ACC112 (cell line): Measurements from ENCODE around the gene KIF26B.

ENCODE experiments used
- H2AFZ ChIP-seq: fragments of 200-600 bp; sonication (generic); one replicate; pipeline ENCODE4 v1.6.0; 2017; ENCODE audit warnings: antibody characterized with exemption, low read length; ENCODE audit not compliant: unreplicated experiment
- H3K27ac ChIP-seq: fragments of 200-600 bp; sonication (generic); 2 replicates; pipeline ENCODE4 v1.5.1; 2014; ENCODE audit warnings: low read depth, mild to moderate bottlenecking, antibody characterized with exemption, low read length, moderate library complexity
- H3K27me3 ChIP-seq: fragments of 200-600 bp; sonication (generic); 2 replicates; pipeline ENCODE4 v1.6.1; 2014; ENCODE audit warnings: mild to moderate bottlenecking, antibody characterized with exemption, low read length, moderate library complexity, mixed read lengths; ENCODE audit not compliant: insufficient read depth
- H3K36me3 ChIP-seq: fragments of 200-600 bp; sonication (generic); 2 replicates; pipeline ENCODE4 v1.6.1; 2016; ENCODE audit warnings: mild to moderate bottlenecking, antibody characterized with exemption, low read length, moderate library complexity, mixed read lengths; ENCODE audit not compliant: insufficient read depth
- H3K4me1 ChIP-seq: fragments of 200-600 bp; sonication (generic); one replicate; pipeline ENCODE4 v1.6.1; 2016; ENCODE audit warnings: low read length, mixed read lengths; ENCODE audit not compliant: insufficient read depth, unreplicated experiment, control insufficient read depth
- H3K4me3 ChIP-seq: fragments of 200-600 bp; sonication (generic); 2 replicates; pipeline ENCODE4 v1.5.1; 2014; ENCODE audit warnings: mild to moderate bottlenecking, low read depth, low read length
- H3K79me2 ChIP-seq: fragments of 200-600 bp; sonication (generic); one replicate; pipeline ENCODE4 v1.6.0; 2016; ENCODE audit warnings: low read length; ENCODE audit not compliant: control insufficient read depth, unreplicated experiment, insufficient read depth

Gene KIF26B

DNA sequence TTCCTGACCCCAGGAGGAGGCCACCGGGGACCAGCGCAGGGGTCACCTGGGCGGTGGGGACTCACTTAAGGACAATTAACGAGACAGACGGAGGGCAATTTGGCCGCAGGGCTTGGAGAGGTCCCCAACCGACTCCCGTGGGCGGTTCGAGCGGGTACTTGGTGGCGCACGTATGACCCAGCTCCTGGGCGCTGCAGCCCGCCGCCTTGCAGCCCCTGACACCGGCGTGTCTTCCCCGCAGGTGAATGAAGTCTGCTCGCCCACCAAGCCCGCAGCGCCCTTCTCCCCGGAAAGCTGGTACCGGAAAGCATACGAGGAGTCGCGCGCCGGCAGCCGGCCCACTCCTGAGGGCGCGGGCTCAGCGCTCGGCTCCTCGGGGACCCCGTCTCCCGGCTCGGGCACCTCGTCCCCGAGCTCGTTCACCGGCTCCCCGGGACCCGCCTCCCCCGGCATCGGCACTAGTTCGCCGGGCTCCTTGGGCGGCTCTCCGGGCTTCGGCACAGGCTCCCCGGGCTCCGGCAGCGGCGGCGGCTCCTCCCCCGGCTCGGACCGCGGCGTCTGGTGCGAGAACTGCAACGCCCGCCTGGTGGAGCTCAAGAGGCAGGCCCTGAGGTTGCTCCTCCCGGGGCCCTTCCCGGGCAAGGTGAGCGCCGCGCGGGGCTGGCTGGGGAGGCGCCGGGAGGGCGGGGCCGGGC is 1.4 kb downstream of the KIF26B start:
- Histone ChIP-seq H3K36me3 (no peaks in the 10 kb centered on the region), H3K27ac (no peak overlapping the region), H2AFZ (peak overlapping the region; percentile 82), H3K27me3 (peaks cover 68% of the 10 kb centered on the region), H3K4me3 (peak overlapping the region; percentile 80), H3K79me2 (no peaks in the 10 kb centered on the region), H3K4me1 (no peaks in the 10 kb centered on the region)

DNA sequence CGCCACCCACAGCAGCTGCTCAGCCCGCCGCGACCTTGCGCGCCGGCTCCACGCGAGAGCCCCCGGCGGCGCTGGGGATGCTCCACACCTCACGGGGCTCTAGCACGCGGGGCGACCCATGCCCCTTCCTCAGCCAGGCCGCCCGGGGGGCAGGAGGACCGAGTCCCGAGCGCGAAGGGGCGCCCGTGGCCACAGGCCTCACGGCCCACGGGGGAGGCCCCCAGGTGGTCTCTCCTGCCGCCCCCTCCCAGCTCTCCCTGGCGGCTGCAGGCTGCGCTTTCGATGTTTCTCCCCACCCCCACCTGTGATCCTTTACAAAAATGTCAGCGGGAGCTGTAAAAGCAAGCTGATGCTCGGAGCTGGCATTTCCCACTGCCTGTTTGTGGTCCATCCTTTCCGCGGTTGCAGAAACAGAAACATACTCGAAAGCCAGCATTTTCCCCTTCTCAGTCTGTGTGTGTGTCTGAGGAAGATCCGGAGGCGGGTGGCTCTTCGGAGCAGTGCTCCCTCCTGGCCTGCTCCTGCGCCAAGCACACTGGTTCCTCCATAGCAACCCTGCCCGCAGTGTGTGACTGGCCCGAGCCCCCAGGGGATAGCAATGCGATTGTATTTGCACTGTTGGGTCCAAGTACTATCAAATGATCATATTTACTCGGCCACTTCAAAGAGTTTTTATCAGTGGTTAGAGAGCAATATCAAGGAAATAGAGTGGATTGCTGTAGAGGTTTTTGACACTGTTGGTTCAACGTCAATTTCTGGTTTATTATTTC is 2.1 kb downstream of the KIF26B start:
- H3K4me3 ChIP-seq: peak overlapping the region; percentile 80
- no peaks in the 10 kb centered on the region for H3K36me3 ChIP-seq
- no peaks in the 10 kb centered on the region for H3K4me1 ChIP-seq
- H3K27ac ChIP-seq: no peak overlapping the region
- H3K27me3 ChIP-seq: peaks cover 62% of the 10 kb centered on the region
- peak overlapping the region; percentile 82 for H2AFZ ChIP-seq
- H3K79me2 ChIP-seq: no peaks in the 10 kb centered on the region

DNA sequence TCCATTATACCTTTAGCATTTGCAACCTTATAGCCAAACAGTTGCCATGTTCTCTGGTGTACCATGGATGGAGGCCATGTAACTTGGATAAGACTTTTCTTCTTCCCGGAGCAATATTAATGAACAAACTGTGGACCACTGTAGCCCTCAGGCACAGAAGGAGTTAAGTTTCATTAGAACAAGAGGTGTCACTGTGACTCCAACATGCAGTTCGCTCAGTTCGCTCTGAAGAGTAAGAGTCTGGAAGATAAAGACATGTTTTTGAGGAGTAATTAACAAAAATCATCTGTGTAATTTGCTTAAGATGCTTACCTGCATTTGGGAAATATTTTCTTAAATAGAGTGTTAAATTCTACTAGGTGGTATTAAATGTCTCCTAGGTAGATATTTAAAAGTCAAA is 4.1 kb downstream of the KIF26B start:
- Histone ChIP-seq H2AFZ (no peak overlapping the region), H3K36me3 (no peaks in the 10 kb centered on the region), H3K79me2 (no peaks in the 10 kb centered on the region), H3K4me3 (no peak overlapping the region), H3K27ac (no peak overlapping the region), H3K4me1 (no peaks in the 10 kb centered on the region), H3K27me3 (peaks cover 60% of the 10 kb centered on the region)

- no peak overlapping the region for H3K27ac ChIP-seq
- H2AFZ ChIP-seq: no peak overlapping the region
- H3K36me3 ChIP-seq: no peaks in the 10 kb centered on the region
- no peaks in the 10 kb centered on the region for H3K79me2 ChIP-seq
- H3K27me3 ChIP-seq: peaks cover 51% of the 10 kb centered on the region
- no peaks in the 10 kb centered on the region for H3K4me1 ChIP-seq
- no peak overlapping the region for H3K4me3 ChIP-seq
Measured at GRCh38 chr1:245160288-245160687, 5.5 kb downstream of the KIF26B start.

DNA sequence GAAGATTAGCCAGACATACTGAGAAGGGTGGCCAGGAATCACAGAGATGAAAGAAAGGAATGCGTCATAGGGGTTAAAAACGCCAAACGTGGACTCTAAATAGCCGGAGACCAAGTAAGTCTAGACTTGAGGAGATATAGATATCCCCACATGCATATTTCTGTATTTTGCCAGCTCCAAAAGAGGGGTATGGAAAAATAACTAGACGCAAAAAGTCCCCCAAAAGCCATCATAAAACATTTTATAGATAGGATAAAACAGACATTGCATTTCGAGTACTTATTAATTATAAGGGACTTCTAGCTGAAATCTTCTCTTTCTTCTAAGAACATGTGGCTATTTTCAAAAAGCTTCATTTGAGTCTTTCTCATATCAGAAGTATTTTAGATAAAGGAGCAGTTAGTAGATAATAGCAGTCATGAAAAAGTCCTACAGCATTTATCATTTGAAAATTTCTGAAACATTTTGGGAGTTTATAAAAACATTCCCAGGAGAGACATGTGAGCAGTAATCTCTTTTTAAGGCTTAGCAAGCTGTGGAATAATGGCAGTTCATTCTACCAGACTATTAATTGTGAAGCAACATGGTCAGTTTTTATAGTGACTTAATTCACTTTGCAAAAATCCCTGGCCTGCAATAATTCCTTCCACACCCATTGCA is 6.1 kb downstream of the KIF26B start:
- H3K79me2 ChIP-seq: no peaks in the 10 kb centered on the region
- H3K27me3 ChIP-seq: peaks cover 45% of the 10 kb centered on the region
- H3K4me1 ChIP-seq: no peaks in the 10 kb centered on the region
- H3K4me3 ChIP-seq: no peak overlapping the region
- H2AFZ ChIP-seq: no peak overlapping the region
- no peaks in the 10 kb centered on the region for H3K36me3 ChIP-seq
- H3K27ac ChIP-seq: no peak overlapping the region

DNA sequence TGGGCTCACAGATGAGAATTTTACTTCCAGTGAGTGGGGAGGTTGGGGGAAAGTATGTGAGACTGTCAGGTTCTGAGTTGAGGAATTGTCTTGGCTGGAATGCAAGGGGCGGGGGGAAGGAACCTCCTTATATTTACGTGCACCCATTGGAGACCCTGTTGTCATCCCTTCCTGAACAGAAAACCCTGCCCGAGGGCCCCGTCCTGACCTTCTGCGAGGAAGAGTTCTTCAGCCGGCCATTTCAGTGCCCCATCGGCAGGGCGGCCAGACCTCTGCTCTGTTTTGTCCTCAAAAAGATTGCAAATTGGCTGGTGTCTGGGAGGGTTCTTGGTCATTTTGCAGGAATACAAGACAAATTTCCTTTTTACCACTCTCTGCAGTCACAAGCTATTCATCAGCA is 7.1 kb downstream of the KIF26B start:
- Histone ChIP-seq H3K79me2 (no peaks in the 10 kb centered on the region), H3K4me1 (no peaks in the 10 kb centered on the region), H3K4me3 (no peak overlapping the region), H3K27me3 (peaks cover 45% of the 10 kb centered on the region), H2AFZ (no peak overlapping the region), H3K27ac (no peak overlapping the region), H3K36me3 (no peaks in the 10 kb centered on the region)

GRCh38 chr1:245166471-245166885 is 11.7 kb downstream of the KIF26B start:
- Histone ChIP-seq H2AFZ (peak overlapping the region; percentile 47), H3K4me3 (peak overlapping the region; percentile 70), H3K27me3 (peaks cover 17% of the 10 kb centered on the region), H3K79me2 (no peaks in the 10 kb centered on the region), H3K27ac (no peak overlapping the region), H3K4me1 (no peaks in the 10 kb centered on the region), H3K36me3 (no peaks in the 10 kb centered on the region)

GRCh38 chr1:245168086-245168485 is 13.3 kb downstream of the KIF26B start:
- no peaks in the 10 kb centered on the region for H3K36me3 ChIP-seq
- H3K27me3 ChIP-seq: peaks cover 17% of the 10 kb centered on the region
- no peaks in the 10 kb centered on the region for H3K4me1 ChIP-seq
- H3K27ac ChIP-seq: no peak overlapping the region
- no peak overlapping the region for H2AFZ ChIP-seq
- no peak overlapping the region for H3K4me3 ChIP-seq
- no peaks in the 10 kb centered on the region for H3K79me2 ChIP-seq

- H3K4me3 ChIP-seq: no peak overlapping the region
- no peak overlapping the region for H3K27ac ChIP-seq
- H3K4me1 ChIP-seq: no peaks in the 10 kb centered on the region
- H2AFZ ChIP-seq: no peak overlapping the region
- H3K27me3 ChIP-seq: peaks cover 17% of the 10 kb centered on the region
- no peaks in the 10 kb centered on the region for H3K36me3 ChIP-seq
- H3K79me2 ChIP-seq: no peaks in the 10 kb centered on the region
Measured at GRCh38 chr1:245168906-245169305, 14.1 kb downstream of the KIF26B start.

GRCh38 chr1:245169376-245169775 is 14.6 kb downstream of the KIF26B start:
- Histone ChIP-seq H3K4me3 (no peak overlapping the region), H3K27ac (no peak overlapping the region), H3K36me3 (no peaks in the 10 kb centered on the region), H2AFZ (no peak overlapping the region), H3K27me3 (peaks cover 17% of the 10 kb centered on the region), H3K4me1 (no peaks in the 10 kb centered on the region), H3K79me2 (no peaks in the 10 kb centered on the region)
